Hematopoietic multipotent progenitor cell treated with erythropoietin and hydrocortisone succinate and interleukin-3 and kit ligand, for 17 days (in vitro differentiated cells): ENCODE measurements around the gene ACTA1.
"Not testable (repeated sequence)": the region's sequence is repeated elsewhere in the genome, so short reads cannot be mapped to it uniquely, and the experiment has no call there.

Experiments
- DNase-seq: peaks from one replicate; pipeline ENCODE4 v3.0.0-alpha.2; 2015; ENCODE audit warnings: low spot score

The ACTA1 gene

DNA sequence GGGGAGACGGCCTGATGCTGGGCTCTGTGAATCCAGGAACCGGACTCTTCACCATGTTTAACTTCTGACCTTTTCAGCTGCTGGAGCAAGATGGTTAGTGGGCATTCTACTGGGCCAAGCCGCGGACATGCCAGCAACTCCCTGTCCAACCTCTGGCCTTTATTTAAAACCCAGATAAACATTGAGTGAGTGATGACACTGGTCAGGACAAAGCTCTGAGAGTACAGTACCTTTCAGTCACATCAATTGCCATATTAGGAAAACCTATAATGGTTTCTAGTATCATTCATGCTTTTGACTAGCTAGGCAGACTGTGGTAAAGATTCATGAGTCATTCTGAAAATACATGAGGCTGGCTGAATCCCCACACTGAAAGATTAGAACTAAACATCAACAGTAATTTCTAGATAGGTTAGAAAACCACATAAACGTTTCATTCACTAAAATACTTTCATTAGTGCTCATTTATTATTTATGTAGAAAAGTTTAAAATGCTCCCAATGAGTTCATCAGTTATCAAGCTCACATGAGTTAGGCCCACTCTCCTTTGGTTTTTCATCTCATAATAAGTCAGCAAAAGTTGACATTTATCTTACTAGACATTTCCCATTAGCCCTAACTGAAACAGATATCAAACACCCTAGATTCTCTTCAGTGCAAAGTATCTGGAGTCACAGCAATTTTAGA lies 7.1 kb upstream of the ACTA1 start:
- no peak for DNase-seq

- no peak for DNase-seq
Measured at GRCh38 chr1:229438021-229438420, 4.1 kb upstream of the ACTA1 start.

- DNase-seq, result no peak
Measured at GRCh38 chr1:229437443-229437842, 3.5 kb upstream of the ACTA1 start.

GRCh38 chr1:229436201-229436600 lies 2.3 kb upstream of the ACTA1 start:
- DNase-seq, result no peak

GRCh38 chr1:229434641-229435051 lies 752 bp upstream of the ACTA1 start:
- no peak for DNase-seq

GRCh38 chr1:229433364-229434004 lies 410 bp downstream of the ACTA1 start:
- no peak for DNase-seq

GRCh38 chr1:229432905-229433304 lies 989 bp downstream of the ACTA1 start:
- DNase-seq, result no peak

DNA sequence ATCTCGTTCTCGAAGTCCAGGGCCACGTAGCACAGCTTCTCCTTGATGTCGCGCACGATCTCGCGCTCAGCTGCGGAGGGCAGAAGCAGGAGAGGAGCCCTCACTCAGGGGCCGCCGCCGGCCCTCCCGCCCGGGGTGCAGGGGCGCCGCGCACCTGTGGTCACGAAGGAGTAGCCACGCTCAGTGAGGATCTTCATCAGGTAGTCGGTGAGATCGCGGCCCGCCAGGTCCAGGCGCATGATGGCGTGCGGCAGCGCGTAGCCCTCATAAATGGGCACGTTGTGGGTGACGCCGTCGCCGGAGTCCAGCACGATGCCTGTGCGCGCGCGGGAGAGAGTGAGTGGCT lies 1.8 kb downstream of the ACTA1 start:
- no peak for DNase-seq

GRCh38 chr1:229431284-229432115 lies 2.4 kb downstream of the ACTA1 start:
- no peak for DNase-seq

- DNase-seq, result no peak
Measured at GRCh38 chr1:229430761-229431283, 3.1 kb downstream of the ACTA1 start.

DNA sequence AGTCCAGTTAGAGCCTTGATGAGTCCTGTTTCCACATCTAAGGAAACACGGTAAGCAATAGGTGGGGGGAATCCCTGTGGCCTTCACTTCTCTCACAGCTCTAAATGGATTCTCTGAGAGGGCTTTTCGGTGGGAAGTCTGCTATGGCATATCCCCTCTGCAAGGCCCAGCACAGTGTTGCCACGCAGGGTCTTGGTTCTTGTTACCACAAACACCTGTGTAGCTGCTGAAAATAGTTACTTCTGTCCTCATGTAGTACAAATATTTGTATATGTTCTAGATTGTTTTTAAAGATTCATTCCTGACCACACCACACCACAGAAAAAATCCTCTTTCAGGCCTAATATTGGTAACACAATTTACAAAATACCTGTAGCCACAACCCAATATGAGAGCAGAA lies 5.6 kb downstream of the ACTA1 start:
- no peak for DNase-seq

DNA sequence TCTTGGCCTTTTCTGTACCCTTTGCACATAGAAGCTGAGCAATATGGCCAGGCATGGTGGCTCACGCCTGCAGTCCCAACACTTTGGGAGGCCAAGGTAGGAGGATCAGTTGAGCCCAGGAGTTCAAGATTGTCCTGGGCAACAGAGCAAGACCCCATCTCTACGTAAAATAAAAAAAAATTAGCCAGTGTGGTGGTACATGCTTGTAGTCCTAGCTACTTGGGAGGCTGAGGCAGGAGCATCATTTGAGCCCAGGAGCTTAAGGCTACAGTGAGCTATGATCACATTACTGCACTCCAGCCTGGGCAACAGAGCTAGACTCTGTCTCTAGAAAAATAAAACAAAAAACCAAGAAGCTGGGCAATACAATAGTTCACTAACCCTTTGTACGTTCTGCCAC lies 6.3 kb downstream of the ACTA1 start:
- DNase-seq, result no peak

- no peak for DNase-seq
Measured at GRCh38 chr1:229425564-229426159, 8.2 kb downstream of the ACTA1 start.

- no peak for DNase-seq
Measured at GRCh38 chr1:229420765-229421164, 13.1 kb downstream of the ACTA1 start.

DNA sequence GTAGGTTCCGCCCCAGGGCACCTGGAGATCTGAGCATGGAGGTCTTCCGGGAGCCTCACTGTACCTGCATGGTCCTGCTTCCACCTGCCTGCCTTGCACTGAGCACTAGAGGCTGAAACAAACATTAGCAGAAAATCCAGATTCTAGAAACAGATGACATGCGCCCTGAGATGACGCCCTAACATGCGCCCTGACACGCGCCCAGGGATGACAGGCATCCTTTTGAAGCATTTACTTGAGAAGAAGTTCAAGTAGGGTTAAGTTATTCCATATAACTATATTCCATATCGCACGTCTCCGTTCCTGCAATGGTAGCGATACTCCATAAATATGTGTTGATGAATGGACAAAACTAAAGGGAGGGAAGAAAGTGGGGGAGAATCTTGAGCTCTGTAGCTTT lies 13.7 kb downstream of the ACTA1 start:
- DNase-seq, result no peak

DNA sequence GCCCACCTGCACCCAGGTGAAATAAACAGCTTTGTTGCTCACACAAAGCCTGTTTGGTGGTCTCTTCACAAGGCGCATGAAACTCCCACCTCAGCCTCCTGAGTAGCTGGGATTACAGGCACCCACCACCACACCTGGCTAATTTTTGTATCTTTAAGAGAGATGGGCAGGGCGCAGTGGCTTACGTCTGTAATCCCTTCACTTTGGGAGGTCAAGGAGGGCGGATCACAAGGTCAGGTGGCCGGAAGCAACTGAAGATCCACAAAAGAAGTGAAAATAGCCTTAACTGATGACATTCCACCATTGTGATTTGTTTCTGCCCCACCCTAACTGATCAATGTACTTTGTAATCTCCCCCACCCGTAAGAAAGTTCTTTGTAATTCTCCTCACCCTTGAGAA lies 15.3 kb downstream of the ACTA1 start:
- not testable (repeated sequence) for DNase-seq

GRCh38 chr1:229412810-229413209 lies 21.1 kb downstream of the ACTA1 start:
- DNase-seq, result not testable (repeated sequence)

GRCh38 chr1:229412056-229412455 lies 21.8 kb downstream of the ACTA1 start:
- no peak for DNase-seq

GRCh38 chr1:229411434-229412055 lies 22.3 kb downstream of the ACTA1 start:
- no peak for DNase-seq

- DNase-seq, result no peak
Measured at GRCh38 chr1:229410692-229411433, 23.0 kb downstream of the ACTA1 start.

DNA sequence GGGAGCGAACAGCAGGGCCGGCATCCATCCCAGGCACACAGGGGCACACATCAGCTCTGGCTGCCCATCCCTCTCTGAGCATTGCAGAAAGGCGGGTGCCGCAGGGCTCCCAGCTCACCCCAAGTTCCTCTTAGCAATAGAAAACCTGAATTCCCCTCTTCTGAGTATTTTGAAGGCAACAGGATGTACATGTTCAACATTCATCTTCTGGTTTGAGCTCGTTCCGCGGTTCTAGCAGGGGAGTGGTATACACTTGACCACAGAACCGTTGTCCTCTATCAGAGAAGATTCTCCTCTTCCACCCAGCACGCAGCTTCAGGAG lies 23.6 kb downstream of the ACTA1 start:
- DNase-seq, result no peak
